K562 (cell line): Measurements from ENCODE around the gene MUSTN1. TPM values are rescaled to one million over a fixed set of nuclear protein-coding genes. Genes with fewer than 3 reads are reported as not detected.

Source experiments
- ATAC-seq: fragments of 200-7000 bp; cut with Tn5 transposase; 3 replicates; pipeline ENCODE4 v1.9.1; 2020; ENCODE audit warnings: moderate library complexity
- BruUV-seq: library from RNA; stranded (reverse); fragments of 400-500 nt; replicated peaks from 2 replicates; lab custom pipeline; 2021; lab: Mats Ljungman, UMichigan
- CTCF ChIA-PET: fragments of 300-600 bp; formaldehyde crosslinking; extraction: SDS; loops from one replicate; lab custom pipeline; 2021; ENCODE audit warnings: low intra/inter-chr PET ratio; lab: Yijun Ruan, JAX
- POLR2A ChIA-PET: fragments of 300-600, 350-650 bp; sonication (Branson Sonifier 250); formaldehyde crosslinking; extraction: SDS; loops from one replicate; lab custom pipeline; 2021; ENCODE audit warnings: antibody characterized with exemption, inconsistent platforms; lab: Yijun Ruan, JAX
- DNase-seq, 4 experiments: peaks; one replicate each; pipeline versions ENCODE4 v3.0.0 to v3.0.0-alpha.2; 2011 to 2018; ENCODE audit warnings: low spot score in 3 of 4, mixed read lengths in 3 of 4; ENCODE audit errors: extremely low read depth in 1 of 4
- FAIRE-seq: peaks from 2 replicates; lab custom pipeline; 2011; peaks lifted over from hg19 to GRCh38; lab: Jason Lieb, UNC
- H2AFZ ChIP-seq: 2 replicates; pipeline ENCODE4 v1.6.0; 2011; ENCODE audit warnings: low read depth, low read length, control low read depth, inconsistent platforms
- H3K27ac ChIP-seq: fragments of 200-600 bp; 3 replicates; pipeline ENCODE4 v1.8.0; 2011; ENCODE audit warnings: low read depth, mild to moderate bottlenecking, control low read depth, inconsistent platforms, low read length, moderate library complexity, mixed read lengths; ENCODE audit errors: extremely low read depth
- H3K27me3 ChIP-seq, 2 experiments: fragments of 300-600 bp in 1 of 2; 2 replicates in 1 of 2; 3 replicates in 1 of 2; pipeline versions ENCODE4 v1.6.0 to v1.8.0; 2011; ENCODE audit warnings: inconsistent platforms in 2 of 2, low read length in 2 of 2, mild to moderate bottlenecking in 1 of 2, mixed read lengths in 1 of 2, moderate library complexity in 1 of 2; ENCODE audit not compliant: control insufficient read depth in 2 of 2, insufficient read depth in 2 of 2
- H3K36me3 ChIP-seq: fragments of 300-600 bp; 3 replicates; pipeline ENCODE4 v1.8.0; 2011; ENCODE audit warnings: mild to moderate bottlenecking, low read length, inconsistent platforms; ENCODE audit not compliant: control insufficient read depth, insufficient read depth
- H3K4me1 ChIP-seq, 2 experiments: fragments of 200-600 bp in 1 of 2; replicated peaks in 1 of 2; 2 replicates in 1 of 2; 3 replicates in 1 of 2; pipeline versions ENCODE4 v1.5.1 to v1.8.0; 2011; ENCODE audit warnings: inconsistent platforms in 2 of 2, low read length in 2 of 2, mild to moderate bottlenecking in 1 of 2, mixed read lengths in 1 of 2, moderate library complexity in 1 of 2; ENCODE audit not compliant: control insufficient read depth in 2 of 2, insufficient read depth in 2 of 2
- H3K4me2 ChIP-seq: 2 replicates; pipeline ENCODE4 v1.6.1; 2011; ENCODE audit warnings: low read length, control low read depth, inconsistent platforms, mixed read lengths; ENCODE audit not compliant: insufficient read depth
- H3K4me3 ChIP-seq: fragments of 200-600 bp; sonication (generic), shearing (Covaris generic); 2 replicates; pipeline ENCODE4 v1.5.1; 2016; ENCODE audit warnings: control low read depth, inconsistent platforms
- H3K79me2 ChIP-seq: fragments of 200-600 bp; 3 replicates; pipeline ENCODE4 v1.8.0; 2011; ENCODE audit warnings: low read length, inconsistent platforms; ENCODE audit not compliant: control insufficient read depth, insufficient read depth
- H3K9ac ChIP-seq, 2 experiments: 2 replicates each; pipeline versions ENCODE4 v1.6.0 to v1.6.1; 2011; ENCODE audit warnings: low read depth in 2 of 2, low read length in 2 of 2, control low read depth in 1 of 2, inconsistent platforms in 1 of 2, mild to moderate bottlenecking in 1 of 2, mixed read lengths in 1 of 2; ENCODE audit not compliant: insufficient read depth in 1 of 2
- H3K9me1 ChIP-seq: one replicate; pipeline ENCODE4 v1.6.0; 2011; ENCODE audit warnings: inconsistent platforms, mild to moderate bottlenecking, low read length, moderate library complexity; ENCODE audit not compliant: control insufficient read depth, insufficient read depth
- H3K9me3 ChIP-seq: replicated peaks from 2 replicates; pipeline ENCODE4 v1.5.1; 2011; ENCODE audit warnings: low read depth, low read length, inconsistent platforms; ENCODE audit not compliant: control insufficient read depth, insufficient read depth
- H4K20me1 ChIP-seq: replicated peaks from 2 replicates; pipeline ENCODE4 v1.6.1; 2011; ENCODE audit warnings: low read length, inconsistent platforms, mixed read lengths; ENCODE audit not compliant: control insufficient read depth, insufficient read depth
- TRIM24 ChIP-seq, 2 experiments: fragments of 450-650 bp; IDR thresholded peaks; 2 replicates each; pipeline ENCODE4 v1.6.1; 2016
- ZNF583 ChIP-seq: fragments of 250-450 bp; sonication (Bioruptor Pico); IDR thresholded peaks from 2 replicates; pipeline ENCODE4 v1.4.0; 2020
- WGBS: fragments of 100-300 bp; shearing (Covaris generic); methylation state at CpG from one replicate; pipeline ENCODE4 v1.1.6; 2016; ENCODE audit warnings: low coverage, mixed read lengths; ENCODE audit not compliant: insufficient coverage; ENCODE audit errors: missing lambda C conversion rate; 5-methylcytosine and 5-hydroxymethylcytosine counted together
- in situ Hi-C: fragments of 300-500 bp; cut with MboI; formaldehyde crosslinking; loops from 4 replicates; pipeline ENCODE4 v1.15.0; 2018; ENCODE audit warnings: inconsistent platforms, mixed read lengths
- intact Hi-C: fragments of 100-400 bp; cut with micrococcal nuclease; formaldehyde crosslinking; loops from 2 replicates; pipeline ENCODE4 v1.14.2; 2022
- polyA plus RNA-seq, 8 experiments: library from polyadenylated mRNA; depleted of rRNA in 4 of 8; stranded (reverse) in 5 of 8; unstranded in 3 of 8; fragments of >200 nt; fragmentation: Nextera tagmentation in 2 of 8; fragmentation: Illumina TruSeq in 1 of 8; extraction: Ambion mirVana in 2 of 8; extraction: Trizol in 1 of 8; gene quantifications; 2 replicates each; pipeline versions ENCODE4 v1.2.1 to v1.2.3, GENCODE V29; 2011 to 2014; ENCODE audit warnings: inconsistent platforms in 1 of 8, missing spikeins in 1 of 8
- total RNA-seq, 7 experiments: library from RNA; depleted of rRNA in 6 of 7; stranded (reverse); fragments of >200 nt in 6 of 7; fragmentation: Illumina TruSeq in 2 of 7; extraction: Trizol in 2 of 7; gene quantifications; 2 replicates each; pipeline versions ENCODE4 v1.2.1 to v1.2.3, GENCODE V29; 2011 to 2021; ENCODE audit warnings: low replicate concordance in 1 of 7
- TF ChIP-seq, protein P1 (sequence below), 3 experiments: fragments of 200-800 bp in 1 of 3; fragments of 250-450 bp in 1 of 3; fragments of 450-650 bp in 1 of 3; sonication (Bioruptor Pico) in 1 of 3; sonication (Bioruptor generic) in 1 of 3; formaldehyde crosslinking in 1 of 3; IDR thresholded peaks; 2 replicates each; pipeline versions ENCODE4 v1.6.1 to v1.8.0; 2016 to 2022; ENCODE audit warnings: mild to moderate bottlenecking in 2 of 3, missing genetic modification characterization in 2 of 3, missing compliant biosample characterization in 1 of 3, moderate library complexity in 1 of 3
- TF ChIP-seq, protein P2 (sequence below): sonication (generic); formaldehyde crosslinking; IDR thresholded peaks from 2 replicates; pipeline ENCODE4 v1.8.0; 2022; ENCODE audit warnings: missing genetic modification reagents, mild to moderate bottlenecking, moderate library complexity, borderline replicate concordance
- TF ChIP-seq, protein P3 (sequence below): fragments of 450-650 bp; formaldehyde crosslinking; IDR thresholded peaks from 2 replicates; pipeline ENCODE4 v1.4.0; 2020; ENCODE audit warnings: mild to moderate bottlenecking, moderate library complexity
- TF ChIP-seq, protein P4 (sequence below), 2 experiments: fragments of 450-650 bp in 1 of 2; sonication (generic) in 1 of 2; formaldehyde crosslinking in 1 of 2; IDR thresholded peaks in 1 of 2; conservative IDR thresholded peaks in 1 of 2; 2 replicates each; pipeline versions ENCODE4 v1.6.1 to v1.8.1; 2016 to 2023; ENCODE audit warnings: mild to moderate bottlenecking in 2 of 2, moderate library complexity in 2 of 2, inconsistent platforms in 1 of 2, missing genetic modification reagents in 1 of 2

Gene MUSTN1
- total and polyA plus RNA-seq, 9 of the 15 experiments (the other 6 are each of a cell fraction or from before 2014, with no cell fraction given), result 0.15 to 0.78 (median 0.44) TPM; not detected in 4

DNA sequence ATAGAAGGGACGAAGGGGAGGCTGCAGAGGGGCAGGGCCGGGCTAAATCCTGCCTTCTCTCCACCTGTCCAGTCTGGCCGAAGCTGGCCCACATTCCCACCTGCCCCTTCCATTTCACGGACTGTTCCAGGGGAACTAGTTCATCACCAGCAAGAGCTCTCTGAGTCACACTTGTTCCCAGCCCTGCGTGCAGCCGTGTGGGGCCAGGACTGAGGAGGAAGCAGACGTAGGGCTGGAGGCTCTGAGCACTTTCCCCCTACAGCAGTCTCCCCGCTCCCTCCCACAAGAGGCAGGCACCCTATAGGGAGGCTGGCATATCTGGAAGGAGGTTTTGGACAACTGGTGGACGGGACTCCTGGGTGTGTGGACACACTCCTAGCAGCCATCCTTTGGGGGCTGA is 7.4 kb downstream of the MUSTN1 start (continued):
- TF ChIP-seq, protein P1, sequence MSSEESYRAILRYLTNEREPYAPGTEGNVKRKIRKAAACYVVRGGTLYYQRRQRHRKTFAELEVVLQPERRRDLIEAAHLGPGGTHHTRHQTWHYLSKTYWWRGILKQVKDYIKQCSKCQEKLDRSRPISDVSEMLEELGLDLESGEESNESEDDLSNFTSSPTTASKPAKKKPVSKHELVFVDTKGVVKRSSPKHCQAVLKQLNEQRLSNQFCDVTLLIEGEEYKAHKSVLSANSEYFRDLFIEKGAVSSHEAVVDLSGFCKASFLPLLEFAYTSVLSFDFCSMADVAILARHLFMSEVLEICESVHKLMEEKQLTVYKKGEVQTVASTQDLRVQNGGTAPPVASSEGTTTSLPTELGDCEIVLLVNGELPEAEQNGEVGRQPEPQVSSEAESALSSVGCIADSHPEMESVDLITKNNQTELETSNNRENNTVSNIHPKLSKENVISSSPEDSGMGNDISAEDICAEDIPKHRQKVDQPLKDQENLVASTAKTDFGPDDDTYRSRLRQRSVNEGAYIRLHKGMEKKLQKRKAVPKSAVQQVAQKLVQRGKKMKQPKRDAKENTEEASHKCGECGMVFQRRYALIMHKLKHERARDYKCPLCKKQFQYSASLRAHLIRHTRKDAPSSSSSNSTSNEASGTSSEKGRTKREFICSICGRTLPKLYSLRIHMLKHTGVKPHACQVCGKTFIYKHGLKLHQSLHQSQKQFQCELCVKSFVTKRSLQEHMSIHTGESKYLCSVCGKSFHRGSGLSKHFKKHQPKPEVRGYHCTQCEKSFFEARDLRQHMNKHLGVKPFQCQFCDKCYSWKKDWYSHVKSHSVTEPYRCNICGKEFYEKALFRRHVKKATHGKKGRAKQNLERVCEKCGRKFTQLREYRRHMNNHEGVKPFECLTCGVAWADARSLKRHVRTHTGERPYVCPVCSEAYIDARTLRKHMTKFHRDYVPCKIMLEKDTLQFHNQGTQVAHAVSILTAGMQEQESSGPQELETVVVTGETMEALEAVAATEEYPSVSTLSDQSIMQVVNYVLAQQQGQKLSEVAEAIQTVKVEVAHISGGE (CRISPR knock-in tag; IDR thresholded peaks at IDR 0.05), result no peak
- no peak for TF ChIP-seq TRIM24 (IDR thresholded peaks at IDR 0.05)
- no peak for TF ChIP-seq ZNF583 (CRISPR knock-in tag)
- TF ChIP-seq, protein P2, sequence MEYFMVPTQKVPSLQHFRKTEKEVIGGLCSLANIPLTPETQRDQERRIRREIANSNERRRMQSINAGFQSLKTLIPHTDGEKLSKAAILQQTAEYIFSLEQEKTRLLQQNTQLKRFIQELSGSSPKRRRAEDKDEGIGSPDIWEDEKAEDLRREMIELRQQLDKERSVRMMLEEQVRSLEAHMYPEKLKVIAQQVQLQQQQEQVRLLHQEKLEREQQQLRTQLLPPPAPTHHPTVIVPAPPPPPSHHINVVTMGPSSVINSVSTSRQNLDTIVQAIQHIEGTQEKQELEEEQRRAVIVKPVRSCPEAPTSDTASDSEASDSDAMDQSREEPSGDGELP, result no peak

GRCh38 chr3:52824037-52824436 is 10.8 kb downstream of the MUSTN1 start:
- in situ Hi-C loops, result no loop called here

More at GRCh38 chr3:52824037-52824436, 10.8 kb downstream of the MUSTN1 start:
- Histone ChIP-seq H3K9ac (no peak overlapping the region), H3K9me3 (no peaks in the 10 kb centered on the region), H3K79me2 (no peaks in the 10 kb centered on the region), H2AFZ (no peak overlapping the region), H3K27ac (no peak overlapping the region), H3K9me1 (no peaks in the 10 kb centered on the region), H3K4me1 (peaks cover 0 to 6% of the 10 kb centered on the region in 2 experiments; a peak in 2 of 5 replicates), H3K27me3 (peaks cover 0 to 41% of the 10 kb centered on the region in 2 experiments; a peak in 4 of 5 replicates), H4K20me1 (no peaks in the 10 kb centered on the region; the same call in 1 of the 2 replicates), H3K36me3 (no peaks in the 10 kb centered on the region), H3K4me2 (no peak overlapping the region), H3K4me3 (no peak overlapping the region)
- ChIA-PET POLR2A (no interaction called here), CTCF (no interaction called here)
- no TSS peak for BruUV-seq
- ATAC-seq (no peak), DNase-seq (no peak), FAIRE-seq (no peak)
- WGBS, result 13% methylated on average over 4 of the region's 10 CpGs
- intact Hi-C loops, result no loop called here
- TF ChIP-seq, protein P3, sequence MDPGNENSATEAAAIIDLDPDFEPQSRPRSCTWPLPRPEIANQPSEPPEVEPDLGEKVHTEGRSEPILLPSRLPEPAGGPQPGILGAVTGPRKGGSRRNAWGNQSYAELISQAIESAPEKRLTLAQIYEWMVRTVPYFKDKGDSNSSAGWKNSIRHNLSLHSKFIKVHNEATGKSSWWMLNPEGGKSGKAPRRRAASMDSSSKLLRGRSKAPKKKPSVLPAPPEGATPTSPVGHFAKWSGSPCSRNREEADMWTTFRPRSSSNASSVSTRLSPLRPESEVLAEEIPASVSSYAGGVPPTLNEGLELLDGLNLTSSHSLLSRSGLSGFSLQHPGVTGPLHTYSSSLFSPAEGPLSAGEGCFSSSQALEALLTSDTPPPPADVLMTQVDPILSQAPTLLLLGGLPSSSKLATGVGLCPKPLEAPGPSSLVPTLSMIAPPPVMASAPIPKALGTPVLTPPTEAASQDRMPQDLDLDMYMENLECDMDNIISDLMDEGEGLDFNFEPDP, result no peak
- TF ChIP-seq, protein P4, sequence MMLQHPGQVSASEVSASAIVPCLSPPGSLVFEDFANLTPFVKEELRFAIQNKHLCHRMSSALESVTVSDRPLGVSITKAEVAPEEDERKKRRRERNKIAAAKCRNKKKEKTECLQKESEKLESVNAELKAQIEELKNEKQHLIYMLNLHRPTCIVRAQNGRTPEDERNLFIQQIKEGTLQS (IDR thresholded peaks at IDR 0.05), result peak; percentile 19; the same call in 1 of the 2 replicates
- TF ChIP-seq, protein P4 (CRISPR knock-in tag; conservative IDR thresholded peaks at IDR 0.05), result no peak
